GM23338 (cell line): ENCODE results near the gene PNPLA8. TPM values are rescaled to one million over a fixed set of nuclear protein-coding genes. Genes with fewer than 3 reads are reported as not detected.

Experiments used
- ATAC-seq: fragments of 200-7000 bp; cut with Tn5 transposase; 3 replicates; pipeline ENCODE4 v1.9.1; 2020
- DNase-seq: peaks from one replicate; pipeline ENCODE4 v3.0.0-alpha.2; 2015; ENCODE audit warnings: low spot score
- H2AFZ ChIP-seq: fragments of 200-600 bp; sonication (generic); 2 replicates; pipeline ENCODE4 v1.8.0; 2016; ENCODE audit warnings: antibody characterized with exemption, mild to moderate bottlenecking, moderate library complexity
- H3F3A ChIP-seq: fragments of 200-600 bp; sonication (generic); replicated peaks from 2 replicates; pipeline ENCODE4 v1.8.0; 2017; ENCODE audit warnings: antibody characterized with exemption, mixed run types, low read depth
- H3K27ac ChIP-seq: fragments of 200-600 bp; sonication (generic); 2 replicates; pipeline ENCODE4 v1.6.1; 2016; ENCODE audit warnings: low read depth
- H3K27me3 ChIP-seq: fragments of 200-600 bp; sonication (generic); 2 replicates; pipeline ENCODE4 v1.8.0; 2016; ENCODE audit warnings: mild to moderate bottlenecking, mixed run types, moderate library complexity; ENCODE audit not compliant: insufficient read depth
- H3K36me3 ChIP-seq: fragments of 200-600 bp; sonication (generic); 2 replicates; pipeline ENCODE4 v1.8.0; 2016; ENCODE audit warnings: mild to moderate bottlenecking; ENCODE audit not compliant: insufficient read depth
- H3K4me1 ChIP-seq: fragments of 200-600 bp; sonication (generic); 2 replicates; pipeline ENCODE4 v1.8.0; 2016; ENCODE audit warnings: mild to moderate bottlenecking, moderate library complexity; ENCODE audit not compliant: insufficient read depth
- H3K4me2 ChIP-seq: fragments of 200-600 bp; sonication (generic); 2 replicates; pipeline ENCODE4 v1.7.1; 2017; ENCODE audit warnings: mixed run types
- H3K4me3 ChIP-seq: fragments of 200-600 bp; sonication (generic); 2 replicates; pipeline ENCODE4 v1.6.1; 2016; ENCODE audit warnings: mixed run types
- H3K79me2 ChIP-seq: fragments of 200-600 bp; sonication (generic); replicated peaks from 2 replicates; pipeline ENCODE4 v1.8.0; 2017; ENCODE audit warnings: mild to moderate bottlenecking; ENCODE audit not compliant: insufficient read depth
- H3K9me2 ChIP-seq: fragments of 200-600 bp; sonication (generic); 2 replicates; pipeline ENCODE4 v1.8.0; 2017; ENCODE audit not compliant: insufficient read depth
- H4K20me1 ChIP-seq: fragments of 200-600 bp; sonication (generic); replicated peaks from 2 replicates; pipeline ENCODE4 v1.8.0; 2017; ENCODE audit warnings: mild to moderate bottlenecking; ENCODE audit not compliant: insufficient read depth
- H3K27ac Mint-ChIP-seq: 2 replicates; pipeline ENCODE4 v1.8.0; 2020; ENCODE audit warnings: inconsistent platforms, mild to moderate bottlenecking, moderate library complexity, mixed read lengths
- H3K27me3 Mint-ChIP-seq: 3 replicates; pipeline ENCODE4 v1.8.0; 2022; ENCODE audit warnings: low read depth, mild to moderate bottlenecking, moderate library complexity, mixed read lengths, inconsistent platforms; ENCODE audit not compliant: insufficient read depth, poor library complexity
- H3K36me3 Mint-ChIP-seq: 3 replicates; pipeline ENCODE4 v1.8.0; 2021; ENCODE audit warnings: low read depth, mild to moderate bottlenecking, inconsistent platforms, moderate library complexity, mixed read lengths
- H3K4me1 Mint-ChIP-seq: 3 replicates; pipeline ENCODE4 v1.8.0; 2020; ENCODE audit warnings: mild to moderate bottlenecking, inconsistent platforms, mixed read lengths
- H3K4me3 Mint-ChIP-seq: 3 replicates; pipeline ENCODE4 v1.8.0; 2021; ENCODE audit warnings: moderate library complexity, mild to moderate bottlenecking, inconsistent platforms, mixed read lengths
- H3K9me3 Mint-ChIP-seq: 3 replicates; pipeline ENCODE4 v1.8.0; 2020; ENCODE audit warnings: moderate library complexity, mild to moderate bottlenecking, inconsistent platforms, mixed read lengths
- CREB1 ChIP-seq: fragments of 250-450 bp; sonication (Bioruptor Pico); IDR thresholded peaks from 2 replicates; pipeline ENCODE4 v1.5.0; 2020; ENCODE audit warnings: low read depth, mild to moderate bottlenecking, moderate library complexity
- EZH2 ChIP-seq: fragments of 200-600 bp; sonication (generic); IDR thresholded peaks from one replicate; pipeline ENCODE4 v1.8.0; 2017; ENCODE audit warnings: antibody characterized with exemption, mild to moderate bottlenecking, low read depth; ENCODE audit not compliant: unreplicated experiment
- EZH2phosphoT487 ChIP-seq: fragments of 200-600 bp; sonication (generic); IDR thresholded peaks from one replicate; pipeline ENCODE4 v1.8.1; 2018; ENCODE audit warnings: antibody characterized with exemption; ENCODE audit not compliant: unreplicated experiment
- JUNB ChIP-seq: IDR thresholded peaks from one replicate; pipeline ENCODE4 v1.6.1; 2016; ENCODE audit warnings: antibody characterized with exemption; ENCODE audit not compliant: unreplicated experiment
- NANOG ChIP-seq: IDR thresholded peaks from 2 replicates; pipeline ENCODE4 v1.6.1; 2016; ENCODE audit warnings: antibody characterized with exemption, borderline replicate concordance
- POLR2AphosphoS5 ChIP-seq: IDR thresholded peaks from 2 replicates; pipeline ENCODE4 v1.6.1; 2016; ENCODE audit warnings: antibody characterized with exemption, low read depth
- STAT1 ChIP-seq: IDR thresholded peaks from one replicate; pipeline ENCODE4 v1.6.1; 2016; ENCODE audit warnings: antibody characterized with exemption; ENCODE audit not compliant: unreplicated experiment
- ZNF114 ChIP-seq: fragments of 250-450 bp; sonication (Bioruptor Pico); IDR thresholded peaks from 2 replicates; pipeline ENCODE4 v1.5.0; 2020; ENCODE audit warnings: mild to moderate bottlenecking, moderate library complexity
- polyA plus RNA-seq: library from polyadenylated mRNA; unstranded; fragments of >200 nt; fragmentation: Nextera tagmentation; extraction: Ambion mirVana; gene quantifications from 2 replicates; pipeline ENCODE4 v1.2.1, GENCODE V29; 2016
- total RNA-seq: library from RNA; depleted of rRNA; stranded (reverse); fragments of >200 nt; shearing (Covaris generic); gene quantifications from 2 replicates; pipeline ENCODE4 v1.2.3, GENCODE V29; 2014
- TF ChIP-seq, protein P1 (sequence below), 2 experiments: fragments of 200-600 bp in 1 of 2; sonication (generic) in 1 of 2; conservative IDR thresholded peaks; 2 replicates each; pipeline versions ENCODE4 v1.5.1 to v1.6.1; 2016 to 2017; ENCODE audit warnings: antibody characterized with exemption in 2 of 2, low read depth in 2 of 2, mild to moderate bottlenecking in 2 of 2, moderate library complexity in 1 of 2
- TF ChIP-seq, protein P2 (sequence below): IDR thresholded peaks from one replicate; pipeline ENCODE4 v1.6.1; 2018; ENCODE audit warnings: antibody characterized with exemption; ENCODE audit not compliant: unreplicated experiment

The PNPLA8 gene
- total and polyA plus RNA-seq, 2 experiments from 2014 or later = 12.5 to 13.6 TPM

GRCh38 chr7:108427766-108428165 lies 98.2 kb downstream of the PNPLA8 start (continued):
- TF ChIP-seq, protein P1, sequence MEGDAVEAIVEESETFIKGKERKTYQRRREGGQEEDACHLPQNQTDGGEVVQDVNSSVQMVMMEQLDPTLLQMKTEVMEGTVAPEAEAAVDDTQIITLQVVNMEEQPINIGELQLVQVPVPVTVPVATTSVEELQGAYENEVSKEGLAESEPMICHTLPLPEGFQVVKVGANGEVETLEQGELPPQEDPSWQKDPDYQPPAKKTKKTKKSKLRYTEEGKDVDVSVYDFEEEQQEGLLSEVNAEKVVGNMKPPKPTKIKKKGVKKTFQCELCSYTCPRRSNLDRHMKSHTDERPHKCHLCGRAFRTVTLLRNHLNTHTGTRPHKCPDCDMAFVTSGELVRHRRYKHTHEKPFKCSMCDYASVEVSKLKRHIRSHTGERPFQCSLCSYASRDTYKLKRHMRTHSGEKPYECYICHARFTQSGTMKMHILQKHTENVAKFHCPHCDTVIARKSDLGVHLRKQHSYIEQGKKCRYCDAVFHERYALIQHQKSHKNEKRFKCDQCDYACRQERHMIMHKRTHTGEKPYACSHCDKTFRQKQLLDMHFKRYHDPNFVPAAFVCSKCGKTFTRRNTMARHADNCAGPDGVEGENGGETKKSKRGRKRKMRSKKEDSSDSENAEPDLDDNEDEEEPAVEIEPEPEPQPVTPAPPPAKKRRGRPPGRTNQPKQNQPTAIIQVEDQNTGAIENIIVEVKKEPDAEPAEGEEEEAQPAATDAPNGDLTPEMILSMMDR (conservative IDR thresholded peaks at IDR 0.05; ENCODE audit: low read depth in 2 of 2) = no peak
- TF ChIP-seq JUNB (no peak), EZH2phosphoT487 (no peak), NANOG (no peak), STAT1 (no peak), CREB1 (CRISPR knock-in tag) (no peak)
- TF ChIP-seq, protein P2, sequence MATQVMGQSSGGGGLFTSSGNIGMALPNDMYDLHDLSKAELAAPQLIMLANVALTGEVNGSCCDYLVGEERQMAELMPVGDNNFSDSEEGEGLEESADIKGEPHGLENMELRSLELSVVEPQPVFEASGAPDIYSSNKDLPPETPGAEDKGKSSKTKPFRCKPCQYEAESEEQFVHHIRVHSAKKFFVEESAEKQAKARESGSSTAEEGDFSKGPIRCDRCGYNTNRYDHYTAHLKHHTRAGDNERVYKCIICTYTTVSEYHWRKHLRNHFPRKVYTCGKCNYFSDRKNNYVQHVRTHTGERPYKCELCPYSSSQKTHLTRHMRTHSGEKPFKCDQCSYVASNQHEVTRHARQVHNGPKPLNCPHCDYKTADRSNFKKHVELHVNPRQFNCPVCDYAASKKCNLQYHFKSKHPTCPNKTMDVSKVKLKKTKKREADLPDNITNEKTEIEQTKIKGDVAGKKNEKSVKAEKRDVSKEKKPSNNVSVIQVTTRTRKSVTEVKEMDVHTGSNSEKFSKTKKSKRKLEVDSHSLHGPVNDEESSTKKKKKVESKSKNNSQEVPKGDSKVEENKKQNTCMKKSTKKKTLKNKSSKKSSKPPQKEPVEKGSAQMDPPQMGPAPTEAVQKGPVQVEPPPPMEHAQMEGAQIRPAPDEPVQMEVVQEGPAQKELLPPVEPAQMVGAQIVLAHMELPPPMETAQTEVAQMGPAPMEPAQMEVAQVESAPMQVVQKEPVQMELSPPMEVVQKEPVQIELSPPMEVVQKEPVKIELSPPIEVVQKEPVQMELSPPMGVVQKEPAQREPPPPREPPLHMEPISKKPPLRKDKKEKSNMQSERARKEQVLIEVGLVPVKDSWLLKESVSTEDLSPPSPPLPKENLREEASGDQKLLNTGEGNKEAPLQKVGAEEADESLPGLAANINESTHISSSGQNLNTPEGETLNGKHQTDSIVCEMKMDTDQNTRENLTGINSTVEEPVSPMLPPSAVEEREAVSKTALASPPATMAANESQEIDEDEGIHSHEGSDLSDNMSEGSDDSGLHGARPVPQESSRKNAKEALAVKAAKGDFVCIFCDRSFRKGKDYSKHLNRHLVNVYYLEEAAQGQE = no peak

- TF ChIP-seq JUNB = no peak
- no peak for TF ChIP-seq NANOG
- no peak for TF ChIP-seq EZH2
- TF ChIP-seq, protein P1 (conservative IDR thresholded peaks at IDR 0.05; ENCODE audit: low read depth in 2 of 2) = no peak
- no peak for TF ChIP-seq POLR2AphosphoS5
- no peak for TF ChIP-seq ZNF114 (CRISPR knock-in tag)
- TF ChIP-seq CREB1 (CRISPR knock-in tag) = no peak
Observed at GRCh38 chr7:108425714-108426275, 100.1 kb downstream of the PNPLA8 start.

More at GRCh38 chr7:108425714-108426275, 100.1 kb downstream of the PNPLA8 start:
- H3K9me3 Mint-ChIP-seq = no peaks in the 10 kb centered on the region
- no peaks in the 10 kb centered on the region for H4K20me1 ChIP-seq
- H3K27me3 Mint-ChIP-seq = no peaks in the 10 kb centered on the region
- ATAC-seq = no peak
- H3K4me2 ChIP-seq = no peak overlapping the region
- no peaks in the 10 kb centered on the region for H3K27me3 ChIP-seq
- DNase-seq = no peak
- H3K4me1 ChIP-seq = no peaks in the 10 kb centered on the region
- H3K36me3 Mint-ChIP-seq = no peaks in the 10 kb centered on the region
- no peaks in the 10 kb centered on the region for H3F3A ChIP-seq
- H3K27ac Mint-ChIP-seq = no peak overlapping the region
- H3K9me2 ChIP-seq = no peaks in the 10 kb centered on the region
- H3K79me2 ChIP-seq = no peaks in the 10 kb centered on the region
- no peaks in the 10 kb centered on the region for H3K36me3 ChIP-seq
- no peak overlapping the region for H2AFZ ChIP-seq
- H3K4me3 Mint-ChIP-seq = no peak overlapping the region
- H3K27ac ChIP-seq = no peak overlapping the region
- H3K4me1 Mint-ChIP-seq = peaks cover 6% of the 10 kb centered on the region; the same call in 2 of the 3 replicates
- H3K4me3 ChIP-seq = no peak overlapping the region
